Measurements from ENCODE around the gene SOX15. TPM values are rescaled to one million over a fixed set of nuclear protein-coding genes. Genes with fewer than 3 reads are reported as not detected.
A peak's percentile ranks its signal among the peaks of the same experiment; 100 is the strongest.

The SOX15 gene
- polyA plus RNA-seq, 4 donors: 3.0 to 5.6 (median 4.0) TPM

- DNase-seq (ENCODE audit: low read depth in 4 of 4, low spot score in 2 of 4): no peak
Observed at GRCh38 chr17:7579001-7579833, 10.7 kb downstream of the SOX15 start, which contains the start of gene CD68. Gene CD68 (plus strand): TSS chr17:7579638. CDS start chr17:7579678, 40 bp downstream.

GRCh38 chr17:7577327-7578199 is 12.3 kb downstream of the SOX15 start:
- DNase-seq (ENCODE audit: low read depth in 4 of 4, low spot score in 2 of 4): no peak

GRCh38 chr17:7576432-7576937 is 13.4 kb downstream of the SOX15 start:
- DNase-seq (ENCODE audit: low read depth in 4 of 4, low spot score in 2 of 4): no peak

- no peak for DNase-seq (ENCODE audit: low read depth in 4 of 4, low spot score in 2 of 4)
Observed at GRCh38 chr17:7575959-7576358, 13.9 kb downstream of the SOX15 start.

- no peak for DNase-seq (ENCODE audit: low read depth in 4 of 4, low spot score in 2 of 4)
Observed at GRCh38 chr17:7575481-7575883, 14.4 kb downstream of the SOX15 start.

- no peak for DNase-seq (ENCODE audit: low read depth in 4 of 4, low spot score in 2 of 4)
Observed at GRCh38 chr17:7574176-7574953, 15.5 kb downstream of the SOX15 start.

GRCh38 chr17:7573324-7574080 is 16.4 kb downstream of the SOX15 start:
- peak in 3 of 4 donors; percentile 78 to 83 (median 79) for DNase-seq (ENCODE audit: low read depth in 4 of 4, low spot score in 2 of 4)

GRCh38 chr17:7572588-7573323 is 17.1 kb downstream of the SOX15 start:
- peak; percentile 90 to 99 (median 96) for DNase-seq (ENCODE audit: low read depth in 4 of 4, low spot score in 2 of 4)

GRCh38 chr17:7572338-7572587 is 17.6 kb downstream of the SOX15 start:
- DNase-seq (ENCODE audit: low read depth in 4 of 4, low spot score in 2 of 4): no peak

GRCh38 chr17:7570351-7570750 is 19.5 kb downstream of the SOX15 start:
- no peak for DNase-seq (ENCODE audit: low read depth in 4 of 4, low spot score in 2 of 4)

- DNase-seq (ENCODE audit: low read depth in 4 of 4, low spot score in 2 of 4): no peak
Observed at GRCh38 chr17:7569571-7569970, 20.3 kb downstream of the SOX15 start.

- DNase-seq (ENCODE audit: low read depth in 4 of 4, low spot score in 2 of 4): no peak
Observed at GRCh38 chr17:7563115-7563869, 26.6 kb downstream of the SOX15 start.

- no peak for DNase-seq (ENCODE audit: low read depth in 4 of 4, low spot score in 2 of 4)
Observed at GRCh38 chr17:7562208-7562605, 27.7 kb downstream of the SOX15 start.

GRCh38 chr17:7561589-7562207 is 28.2 kb downstream of the SOX15 start, which contains the start of gene SENP3:
Gene SENP3 (plus strand): TSS chr17:7561919. CDS start chr17:7563077, 1,158 bp downstream.
- DNase-seq (ENCODE audit: low read depth in 4 of 4, low spot score in 2 of 4): peak in 3 of 4 donors; percentile 76 to 84 (median 80)

GRCh38 chr17:7561028-7561575 is 28.8 kb downstream of the SOX15 start:
- DNase-seq (ENCODE audit: low read depth in 4 of 4, low spot score in 2 of 4): peak in 3 of 4 donors; percentile 69 to 84 (median 70)

- DNase-seq (ENCODE audit: low read depth in 4 of 4, low spot score in 2 of 4): no peak
Observed at GRCh38 chr17:7560172-7561027, 29.5 kb downstream of the SOX15 start.
